Stomach (tissue), 4 donors: ENCODE data around the gene CDC42.

Source experiments
- EP300 ChIP-seq: sonication (generic); formaldehyde crosslinking; IDR thresholded peaks from one replicate; pipeline ENCODE4 v1.6.1; 2017; ENCODE audit warnings: antibody characterized with exemption
- POLR2A ChIP-seq, 4 donors: fragments of 450-650 bp; IDR thresholded peaks; one replicate each; pipeline ENCODE4 v1.6.1; 2016; ENCODE audit warnings: antibody characterized with exemption in 4 of 4, control low read depth in 2 of 4, mild to moderate bottlenecking in 1 of 4, moderate library complexity in 1 of 4
- POLR2AphosphoS5 ChIP-seq, 3 donors: sonication (generic); formaldehyde crosslinking; IDR thresholded peaks; one replicate each; pipeline ENCODE4 v1.6.1; 2016; ENCODE audit warnings: antibody characterized with exemption in 3 of 3

- TF ChIP-seq POLR2AphosphoS5 (IDR thresholded peaks at IDR 0.05) (no peak), POLR2A (IDR thresholded peaks at IDR 0.05) (no peak), EP300 (no peak)
Observed at GRCh38 chr1:22122273-22123070, 70.0 kb downstream of the CDC42 start.
